ENCODE data around the gene SYNDIG1. TPM values are rescaled to one million over a fixed set of nuclear protein-coding genes. Genes with fewer than 3 reads are reported as not detected.

SYNDIG1 gene
- total RNA-seq, 1 experiment from 2014 or later = 17.9 TPM

GRCh38 chr20:24662752-24663365, 193.4 kb downstream of the SYNDIG1 start:
- Histone ChIP-seq H3K4me3 (ENCODE audit: low read depth, low read length, poor library complexity, severe bottlenecking) (no peak overlapping the region), H3K27ac (ENCODE audit: low read depth, low read length, poor library complexity, severe bottlenecking) (no peak overlapping the region), H3K36me3 (ENCODE audit: insufficient read depth, low read length, poor library complexity, severe bottlenecking) (no peaks in the 10 kb centered on the region), H3K27me3 (replicated peaks; ENCODE audit: insufficient read depth, low read depth, low read length, poor library complexity) (no peaks in the 10 kb centered on the region), H3K4me1 (ENCODE audit: insufficient read depth, low read length, poor library complexity, severe bottlenecking) (peaks cover 19% of the 10 kb centered on the region), H3K9me3 (ENCODE audit: low read depth, low read length, poor library complexity, severe bottlenecking) (no peaks in the 10 kb centered on the region)
- no peak for TF ChIP-seq CTCF (conservative IDR thresholded peaks at IDR 0.05; ENCODE audit: low read depth, low read length)
- no peak for TF ChIP-seq EZH2 (IDR thresholded peaks at IDR 0.05; ENCODE audit: borderline replicate concordance, low read depth, low read length, poor library complexity, severe bottlenecking)
- POLR2A ChIA-PET (ENCODE audit: low non-redundant PET) = no interaction called here
- BruUV-seq (replicated peaks) = no TSS peak
- intact Hi-C loops (cut with micrococcal nuclease; ENCODE audit: unreplicated experiment) = no loop called here
- CTCF ChIA-PET = no interaction called here
- DNase-seq (ENCODE audit: low spot score) = no peak

GRCh38 chr20:24663496-24663895, 194.1 kb downstream of the SYNDIG1 start:
- ChIA-PET CTCF (no interaction called here), POLR2A (ENCODE audit: low non-redundant PET) (no interaction called here)
- DNase-seq (ENCODE audit: low spot score) = no peak
- H3K4me3 ChIP-seq (ENCODE audit: low read depth, low read length, poor library complexity, severe bottlenecking) = no peak overlapping the region
- H3K4me1 ChIP-seq (ENCODE audit: insufficient read depth, low read length, poor library complexity, severe bottlenecking) = peaks cover 13% of the 10 kb centered on the region
- TF ChIP-seq CTCF (conservative IDR thresholded peaks at IDR 0.05; ENCODE audit: low read depth, low read length) = no peak
- TF ChIP-seq EZH2 (IDR thresholded peaks at IDR 0.05; ENCODE audit: borderline replicate concordance, low read depth, low read length, poor library complexity, severe bottlenecking) = no peak
- H3K27me3 ChIP-seq (replicated peaks; ENCODE audit: insufficient read depth, low read depth, low read length, poor library complexity) = no peaks in the 10 kb centered on the region
- H3K27ac ChIP-seq (ENCODE audit: low read depth, low read length, poor library complexity, severe bottlenecking) = no peak overlapping the region
- intact Hi-C loops (cut with micrococcal nuclease; ENCODE audit: unreplicated experiment) = no loop called here
- H3K9me3 ChIP-seq (ENCODE audit: low read depth, low read length, poor library complexity, severe bottlenecking) = no peaks in the 10 kb centered on the region
- no TSS peak for BruUV-seq (replicated peaks)
- no peaks in the 10 kb centered on the region for H3K36me3 ChIP-seq (ENCODE audit: insufficient read depth, low read length, poor library complexity, severe bottlenecking)

GRCh38 chr20:24664266-24664986, 195.0 kb downstream of the SYNDIG1 start:
- Histone ChIP-seq H3K36me3 (ENCODE audit: insufficient read depth, low read length, poor library complexity, severe bottlenecking) (no peaks in the 10 kb centered on the region), H3K9me3 (ENCODE audit: low read depth, low read length, poor library complexity, severe bottlenecking) (no peaks in the 10 kb centered on the region), H3K4me1 (ENCODE audit: insufficient read depth, low read length, poor library complexity, severe bottlenecking) (peaks cover 13% of the 10 kb centered on the region), H3K4me3 (ENCODE audit: low read depth, low read length, poor library complexity, severe bottlenecking) (no peak overlapping the region), H3K27ac (ENCODE audit: low read depth, low read length, poor library complexity, severe bottlenecking) (no peak overlapping the region), H3K27me3 (replicated peaks; ENCODE audit: insufficient read depth, low read depth, low read length, poor library complexity) (no peaks in the 10 kb centered on the region)
- intact Hi-C loops (cut with micrococcal nuclease; ENCODE audit: unreplicated experiment) = no loop called here
- CTCF ChIA-PET = no interaction called here
- TF ChIP-seq EZH2 (IDR thresholded peaks at IDR 0.05; ENCODE audit: borderline replicate concordance, low read depth, low read length, poor library complexity, severe bottlenecking) (no peak), CTCF (conservative IDR thresholded peaks at IDR 0.05; ENCODE audit: low read depth, low read length) (no peak)
- BruUV-seq (replicated peaks) = no TSS peak
- DNase-seq (ENCODE audit: low spot score) = no peak
- POLR2A ChIA-PET (ENCODE audit: low non-redundant PET) = no interaction called here

All from A673 (cell line).